HG02852 (cell line): ENCODE data around the gene ASS1.
"Not testable (repeated sequence)": the region's sequence is repeated elsewhere in the genome, so short reads cannot be mapped to it uniquely, and the experiment has no call there.

ENCODE experiments used
- ATAC-seq: cut with Tn5 transposase; IDR thresholded peaks from one replicate; pipeline ENCODE4 v1.9.1; 2021; ENCODE audit warnings: mild to moderate bottlenecking, moderate library complexity; ENCODE audit not compliant: unreplicated experiment

ASS1 gene

DNA sequence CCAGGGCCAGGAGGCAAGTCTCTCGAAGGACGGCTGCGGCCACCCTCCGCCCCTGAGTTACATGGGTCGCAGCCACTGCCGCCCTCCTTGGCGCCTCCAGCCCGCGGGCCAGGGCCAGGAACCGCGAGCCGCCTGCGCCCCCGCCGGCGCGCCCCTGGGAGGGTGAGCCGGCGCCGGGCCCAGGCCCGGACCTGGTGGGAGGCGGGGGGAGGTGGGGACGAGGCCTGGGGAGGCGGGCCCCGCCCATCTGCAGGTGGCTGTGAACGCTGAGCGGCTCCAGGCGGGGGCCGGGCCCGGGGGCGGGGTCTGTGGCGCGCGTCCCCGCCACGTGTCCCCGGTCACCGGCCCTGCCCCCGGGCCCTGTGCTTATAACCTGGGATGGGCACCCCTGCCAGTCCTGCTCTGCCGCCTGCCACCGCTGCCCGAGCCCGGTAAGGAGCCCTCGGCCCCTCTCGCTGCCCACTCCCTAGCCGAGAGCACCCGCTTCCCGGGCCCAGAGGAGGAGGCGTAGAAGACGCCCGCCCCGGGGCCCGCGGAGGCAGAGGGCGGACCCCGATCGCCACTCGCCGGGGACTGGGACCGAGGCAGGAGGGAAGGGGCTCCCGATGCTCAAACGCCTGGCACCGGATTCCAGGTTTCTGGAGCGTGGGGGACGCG lies at the start of gene ASS1:
TSS of gene ASS1 (plus strand) at position 397 of the 657 bp plus-strand sequence. CDS start 7,268 bp downstream, outside the sequence.
- no peak for ATAC-seq

DNA sequence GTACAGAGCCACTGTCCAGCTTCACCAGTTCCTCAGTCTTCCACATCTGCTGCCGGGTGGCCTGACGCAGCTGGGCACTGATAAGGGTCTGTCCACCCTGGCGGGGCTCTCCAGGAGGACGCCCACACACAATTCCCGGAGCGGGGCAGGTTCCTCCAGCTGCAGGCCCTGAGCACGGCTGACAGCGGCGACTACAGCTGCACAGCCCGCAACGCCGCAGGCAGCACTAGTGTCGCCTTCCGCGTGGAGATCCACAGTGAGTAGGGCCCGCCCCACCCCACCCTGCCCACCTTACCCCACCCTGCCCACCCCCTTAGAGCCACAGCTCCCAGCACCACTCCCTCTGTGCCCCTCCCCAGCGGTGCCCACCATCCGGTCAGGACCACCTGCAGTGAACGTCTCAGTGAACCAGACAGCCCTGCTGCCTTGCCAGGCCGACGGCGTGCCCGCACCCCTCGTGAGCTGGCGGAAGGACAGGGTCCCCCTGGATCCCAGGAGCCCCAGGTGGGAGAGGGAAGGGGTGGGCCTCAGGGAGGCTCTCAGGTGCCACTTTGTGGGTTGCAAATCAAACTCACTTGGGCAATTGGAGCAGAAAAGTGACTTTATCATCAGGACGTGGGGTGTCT lies 48.8 kb upstream of the ASS1 start:
- no peak for ATAC-seq

DNA sequence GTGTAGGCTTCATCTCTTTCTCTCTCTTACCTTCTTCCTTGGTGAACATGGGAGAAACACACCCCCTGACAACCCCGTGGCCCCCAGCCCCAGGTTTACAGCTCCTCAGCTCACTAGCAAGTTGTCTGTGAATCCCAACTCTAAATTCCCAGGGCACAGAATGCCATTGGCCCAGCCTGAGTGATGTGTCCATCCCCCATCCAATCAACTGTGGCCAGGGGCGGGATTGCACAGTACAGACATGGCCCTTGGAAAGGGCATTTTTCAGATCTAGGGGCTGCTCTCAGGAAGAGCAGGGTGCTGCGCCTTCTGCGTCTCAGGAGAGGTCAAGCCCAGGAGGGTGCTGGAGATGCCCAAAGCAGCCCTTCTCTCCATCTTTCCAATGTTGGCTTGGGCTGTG lies 48.2 kb upstream of the ASS1 start:
- no peak for ATAC-seq

DNA sequence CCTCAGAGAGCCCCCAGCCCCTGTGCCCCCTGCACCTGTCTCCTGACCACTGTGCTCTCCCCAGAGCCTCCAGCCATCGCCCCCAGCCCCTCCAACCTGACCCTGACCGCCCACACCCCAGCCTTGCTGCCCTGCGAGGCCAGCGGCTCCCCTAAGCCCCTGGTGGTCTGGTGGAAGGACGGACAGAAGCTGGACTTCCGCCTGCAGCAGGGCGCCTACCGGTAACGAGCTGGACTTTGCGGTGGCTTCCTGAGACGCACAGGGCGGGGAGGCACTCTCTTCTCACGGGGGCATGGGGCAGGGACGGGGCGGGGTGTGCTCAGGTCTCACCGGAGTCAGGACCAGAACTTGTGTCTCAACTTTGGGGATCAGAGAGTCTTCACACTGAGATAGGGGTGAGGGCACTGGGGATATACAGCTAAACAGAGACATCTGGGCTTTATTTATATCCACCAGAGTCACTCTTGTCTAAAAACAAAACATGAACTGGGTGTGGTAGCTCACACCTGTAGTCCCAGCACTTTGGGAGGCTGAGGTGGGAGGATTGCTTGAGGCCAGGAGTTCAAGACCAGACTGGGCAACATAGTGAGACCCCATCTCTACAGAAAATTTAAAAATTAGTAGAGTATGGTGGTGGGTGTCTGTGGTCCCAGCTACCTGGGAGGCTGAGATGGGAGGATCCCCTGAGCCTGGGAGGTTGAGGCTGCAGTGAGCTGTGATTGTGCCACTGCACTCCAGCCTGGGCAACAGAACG lies 46.1 kb upstream of the ASS1 start:
- no peak for ATAC-seq

DNA sequence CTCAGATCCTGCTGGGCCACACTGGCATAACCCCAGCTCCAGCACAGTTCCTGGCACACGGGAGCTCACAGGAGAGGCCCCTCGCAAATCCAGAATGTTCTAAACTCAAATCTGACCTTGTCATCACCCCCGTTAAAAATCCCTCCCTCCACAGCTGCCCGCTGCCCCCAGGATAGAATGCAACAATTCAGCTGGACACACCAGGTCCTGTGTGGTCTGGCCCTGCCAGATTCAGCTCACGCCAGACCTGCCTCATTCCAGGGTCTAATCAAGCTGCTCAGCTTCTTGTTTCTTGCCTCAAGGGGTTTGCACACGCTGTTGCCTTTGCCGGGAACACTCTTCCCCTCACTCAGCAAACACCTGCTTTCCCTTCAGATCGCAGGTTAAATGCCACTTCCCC lies 45.0 kb upstream of the ASS1 start:
- no peak for ATAC-seq

DNA sequence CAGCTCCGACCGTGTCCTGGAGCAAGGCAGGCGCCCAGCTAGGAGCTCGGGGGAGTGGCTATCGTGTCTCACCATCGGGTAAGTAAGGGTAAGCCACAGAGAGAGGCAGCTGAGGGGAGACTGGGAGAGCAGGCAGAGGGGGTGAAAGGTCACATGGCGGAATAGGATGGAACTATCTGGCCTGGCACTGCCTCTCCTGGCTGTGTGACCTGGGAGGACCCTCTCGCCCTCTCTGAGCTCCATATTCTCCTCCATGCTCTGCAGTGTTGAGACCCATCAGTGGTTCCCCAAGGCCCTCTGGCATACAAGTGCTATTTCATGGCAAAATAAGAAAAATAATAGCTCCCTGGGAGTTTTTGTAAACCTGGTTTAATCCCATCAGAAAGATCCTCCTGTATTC lies 43.9 kb upstream of the ASS1 start:
- no peak for ATAC-seq

DNA sequence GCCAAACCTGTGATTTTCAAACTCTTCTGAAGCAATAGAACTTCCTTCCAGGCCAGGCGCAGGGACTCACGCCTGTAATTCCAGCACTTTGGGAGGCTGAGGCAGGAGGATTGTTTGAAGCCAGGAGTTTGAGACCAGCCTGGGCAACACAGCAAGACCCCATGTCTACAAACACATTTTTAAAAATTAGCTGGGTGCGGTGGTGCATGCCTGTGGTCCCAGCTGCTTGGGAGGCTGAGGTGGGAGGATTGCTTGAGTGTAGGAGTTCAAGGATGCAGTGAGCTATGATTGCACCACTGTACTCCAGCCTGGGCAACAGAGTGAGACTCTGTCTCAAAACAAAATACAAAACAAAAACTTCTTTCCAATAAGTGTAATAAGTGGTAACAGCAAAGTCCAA lies 43.0 kb upstream of the ASS1 start:
- not testable (repeated sequence) for ATAC-seq

DNA sequence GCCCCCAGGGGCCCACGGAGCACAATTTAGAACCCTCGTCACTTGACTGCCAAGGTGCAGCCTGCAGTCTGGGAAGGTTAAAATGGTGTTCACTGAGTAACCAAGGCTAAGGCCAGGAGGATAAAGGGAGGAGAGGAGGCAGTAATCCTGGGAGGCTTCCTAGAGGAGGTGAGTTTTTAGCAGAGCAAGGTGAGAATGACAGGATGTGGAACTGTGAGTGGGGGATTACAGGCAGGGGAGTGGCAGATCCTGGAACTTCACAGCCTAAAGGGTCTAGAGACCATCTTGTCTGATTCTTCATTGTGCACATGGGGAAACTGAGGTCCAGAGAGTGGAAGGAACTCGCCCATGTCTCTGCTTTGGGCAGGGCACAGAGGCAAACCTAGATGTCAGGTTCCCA lies 42.5 kb upstream of the ASS1 start:
- no peak for ATAC-seq

DNA sequence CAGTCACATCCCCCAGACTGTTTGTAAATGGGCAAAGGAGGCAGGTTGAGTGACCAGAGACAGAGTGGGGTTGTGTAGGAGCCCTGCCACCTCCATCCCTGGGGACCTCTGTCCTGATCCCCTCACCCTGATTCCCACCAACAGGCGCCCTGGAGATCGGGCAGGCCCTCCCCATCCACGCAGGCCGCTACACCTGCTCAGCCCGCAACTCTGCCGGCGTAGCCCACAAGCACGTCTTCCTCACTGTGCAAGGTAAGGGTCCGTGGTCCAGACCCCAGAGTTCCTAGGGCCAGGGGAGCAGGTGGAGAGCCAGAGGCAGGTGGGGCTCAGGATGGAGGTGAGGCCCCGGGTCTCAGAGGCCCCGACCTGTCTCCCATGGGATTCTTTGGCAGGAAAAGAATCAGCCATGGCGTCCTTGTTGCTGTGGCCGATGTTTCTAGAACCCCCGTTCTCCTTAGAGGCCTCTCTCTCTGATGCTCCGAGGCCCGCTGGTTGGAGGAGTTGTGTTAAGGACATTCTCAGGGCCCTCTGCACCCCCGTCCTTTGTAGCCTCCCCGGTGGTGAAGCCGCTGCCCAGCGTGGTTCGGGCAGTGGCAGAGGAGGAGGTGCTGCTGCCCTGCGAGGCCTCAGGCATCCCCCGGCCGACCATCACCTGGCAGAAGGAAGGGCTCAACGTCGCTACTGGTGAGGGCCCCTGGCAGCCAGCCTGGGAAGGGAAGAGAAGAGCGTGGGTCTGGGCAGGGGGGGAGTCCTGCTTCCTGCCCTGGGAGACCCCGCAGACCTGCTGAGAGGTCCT lies 41.9 kb upstream of the ASS1 start:
- ATAC-seq, result no peak

DNA sequence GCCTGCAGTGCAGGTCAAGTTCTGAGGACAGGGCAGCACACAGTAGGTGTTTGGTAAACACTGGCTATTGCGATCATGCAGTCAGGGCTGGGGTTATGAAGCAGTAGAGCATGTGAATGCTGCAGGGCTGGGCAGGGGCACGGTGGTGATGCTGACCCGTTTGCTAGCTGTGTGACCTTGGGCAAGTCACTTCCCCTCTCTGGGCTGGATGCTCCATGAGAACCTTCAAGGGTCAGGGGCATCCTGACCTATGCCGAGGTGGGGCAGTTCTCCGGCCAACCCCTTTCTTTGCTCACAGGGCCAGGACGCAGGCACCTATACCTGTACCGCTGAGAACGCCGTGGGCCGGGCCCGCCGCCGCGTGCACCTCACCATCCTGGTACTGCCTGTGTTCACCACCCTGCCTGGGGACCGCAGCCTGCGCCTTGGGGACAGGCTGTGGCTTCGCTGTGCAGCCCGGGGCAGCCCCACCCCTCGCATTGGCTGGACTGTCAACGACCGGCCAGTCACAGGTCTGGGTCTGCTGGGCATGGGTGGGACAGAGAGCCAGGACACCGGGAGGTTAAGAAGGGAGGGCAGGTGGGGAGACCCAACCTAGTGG lies 39.0 kb upstream of the ASS1 start:
- no peak for ATAC-seq

DNA sequence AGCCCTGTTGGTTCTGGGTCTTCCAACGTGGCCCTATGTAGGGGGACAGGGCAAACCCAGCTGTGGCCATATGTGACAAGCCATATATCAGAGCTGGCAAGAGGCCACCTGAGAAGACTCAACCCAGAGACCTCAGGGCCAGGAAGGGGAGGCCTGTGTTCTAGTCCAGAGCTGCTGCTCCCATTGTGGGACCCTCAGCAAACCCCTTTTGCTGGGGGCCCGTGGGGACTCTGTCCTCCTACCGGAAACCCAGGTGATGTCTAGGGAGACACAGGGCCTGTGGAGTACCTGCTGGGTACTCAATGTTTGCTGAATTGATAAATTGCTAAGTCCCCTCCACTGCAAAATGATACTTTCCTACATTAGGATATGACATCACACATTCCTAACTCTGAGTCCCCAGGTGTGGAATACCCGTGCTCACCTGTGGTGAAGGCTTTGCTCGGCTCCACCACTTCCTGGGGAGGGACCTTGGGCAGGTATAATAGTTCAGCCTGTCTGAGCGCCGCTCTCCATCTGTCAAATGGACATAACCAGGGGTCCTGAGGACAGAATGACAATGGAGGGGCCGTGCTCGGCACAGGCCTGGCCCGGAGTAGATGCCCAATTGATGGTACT lies 38.4 kb upstream of the ASS1 start:
- ATAC-seq, result no peak

DNA sequence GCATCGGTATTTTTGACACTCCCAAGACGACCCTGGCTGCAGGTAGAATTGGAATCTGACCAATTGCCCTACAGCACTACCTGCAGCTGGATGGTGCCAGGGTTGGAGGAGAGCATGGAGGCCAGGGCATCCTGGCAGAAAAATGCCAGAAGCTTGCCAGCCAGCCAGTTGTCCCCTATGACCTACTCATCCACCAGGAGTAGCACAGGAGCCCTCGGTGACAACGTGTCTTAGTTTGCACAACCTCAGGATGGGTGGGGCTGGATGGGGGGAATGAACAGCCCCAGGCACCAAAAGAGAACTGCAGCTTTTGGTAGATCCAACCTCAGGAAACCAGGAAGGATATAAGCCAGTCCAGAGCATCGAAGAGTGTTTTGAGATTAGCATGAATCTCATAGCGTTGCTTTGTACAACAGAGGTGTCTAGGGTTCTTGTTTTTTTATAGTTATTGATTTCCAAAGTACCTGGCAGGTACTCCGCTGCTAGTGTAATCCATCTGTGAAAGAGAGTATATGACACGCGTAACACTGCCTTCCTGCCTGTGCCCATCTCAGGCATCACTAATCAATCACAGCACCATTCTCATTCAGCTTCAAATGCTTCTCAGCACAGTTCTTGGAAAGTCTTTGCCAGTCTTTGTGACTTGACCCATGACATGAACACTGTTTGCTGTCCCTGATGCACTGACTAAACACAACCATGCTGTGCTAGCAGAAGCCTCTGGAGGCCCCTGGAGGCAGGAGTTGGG lies 36.7 kb upstream of the ASS1 start:
- ATAC-seq, result no peak

DNA sequence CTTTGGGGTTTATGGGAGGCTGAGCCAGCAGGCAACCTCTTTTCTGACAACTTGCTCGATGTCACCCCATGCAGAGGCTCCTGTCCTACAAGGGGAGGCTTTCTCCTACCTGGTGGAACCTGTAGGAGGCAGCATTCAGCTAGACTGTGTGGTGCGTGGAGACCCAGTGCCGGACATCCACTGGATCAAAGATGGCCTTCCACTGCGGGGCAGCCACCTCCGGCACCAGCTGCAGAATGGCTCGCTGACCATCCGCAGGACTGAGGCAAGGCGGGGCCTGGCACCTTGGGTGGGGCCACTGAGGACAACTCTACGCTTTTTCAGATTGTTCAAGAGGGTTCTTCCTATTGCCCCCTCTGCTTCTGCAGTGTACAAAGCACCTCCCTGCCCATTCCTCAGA lies 36.1 kb upstream of the ASS1 start:
- no peak for ATAC-seq

DNA sequence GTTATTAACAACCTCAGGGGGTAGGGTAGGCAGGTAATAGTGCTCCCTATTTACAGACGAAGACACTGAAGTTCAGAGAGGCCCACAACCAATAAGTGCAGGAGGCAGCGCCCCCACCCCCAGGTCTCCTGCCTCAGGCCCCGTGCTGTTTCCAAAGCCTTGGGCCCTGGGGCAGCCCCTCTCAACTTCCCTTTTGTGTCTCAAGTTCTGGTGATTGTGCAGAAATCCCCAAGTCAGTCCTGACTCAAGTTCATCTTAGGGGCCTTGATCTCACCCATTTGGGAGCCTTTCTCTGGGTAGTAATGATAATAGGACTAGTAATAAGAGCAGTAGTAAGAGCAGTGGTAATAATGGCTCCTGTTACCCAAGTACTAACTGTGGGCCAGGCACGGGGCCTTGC lies 35.5 kb upstream of the ASS1 start:
- ATAC-seq, result no peak

DNA sequence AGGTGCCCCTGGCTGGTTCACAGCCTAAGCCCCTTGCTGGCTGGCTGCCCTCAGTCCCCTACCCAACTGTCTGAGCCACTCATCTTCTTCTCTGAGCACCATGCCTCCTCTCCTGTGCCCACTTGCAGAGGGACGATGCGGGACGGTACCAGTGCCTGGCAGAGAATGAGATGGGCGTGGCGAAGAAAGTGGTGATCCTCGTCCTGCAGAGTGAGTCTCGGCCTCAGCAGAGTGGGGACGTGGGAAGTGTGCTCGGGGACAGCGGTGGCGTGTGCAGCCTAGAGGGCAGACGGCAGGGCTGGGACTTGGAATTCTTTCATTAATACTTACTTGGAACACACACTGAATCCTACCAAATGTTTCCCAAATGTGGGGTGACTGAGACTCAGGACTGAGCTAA lies 34.3 kb upstream of the ASS1 start:
- no peak for ATAC-seq

DNA sequence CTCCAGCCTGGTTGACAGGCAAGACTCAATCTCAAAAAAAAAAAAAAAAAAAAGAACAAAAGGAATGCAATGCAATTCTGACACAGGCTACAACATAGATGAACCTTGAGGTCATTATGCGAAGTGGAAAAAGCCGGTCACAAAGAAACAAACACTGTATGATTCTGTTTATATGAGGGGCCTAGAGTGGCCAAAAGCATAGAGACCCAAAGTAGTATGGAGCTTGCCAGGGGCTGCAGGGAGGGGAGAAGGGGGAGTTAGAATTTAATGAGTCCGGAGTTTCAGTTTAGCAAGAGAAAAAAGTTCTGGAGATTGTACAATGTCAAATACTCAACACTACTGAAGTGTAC lies 33.2 kb upstream of the ASS1 start:
- ATAC-seq, result no peak

DNA sequence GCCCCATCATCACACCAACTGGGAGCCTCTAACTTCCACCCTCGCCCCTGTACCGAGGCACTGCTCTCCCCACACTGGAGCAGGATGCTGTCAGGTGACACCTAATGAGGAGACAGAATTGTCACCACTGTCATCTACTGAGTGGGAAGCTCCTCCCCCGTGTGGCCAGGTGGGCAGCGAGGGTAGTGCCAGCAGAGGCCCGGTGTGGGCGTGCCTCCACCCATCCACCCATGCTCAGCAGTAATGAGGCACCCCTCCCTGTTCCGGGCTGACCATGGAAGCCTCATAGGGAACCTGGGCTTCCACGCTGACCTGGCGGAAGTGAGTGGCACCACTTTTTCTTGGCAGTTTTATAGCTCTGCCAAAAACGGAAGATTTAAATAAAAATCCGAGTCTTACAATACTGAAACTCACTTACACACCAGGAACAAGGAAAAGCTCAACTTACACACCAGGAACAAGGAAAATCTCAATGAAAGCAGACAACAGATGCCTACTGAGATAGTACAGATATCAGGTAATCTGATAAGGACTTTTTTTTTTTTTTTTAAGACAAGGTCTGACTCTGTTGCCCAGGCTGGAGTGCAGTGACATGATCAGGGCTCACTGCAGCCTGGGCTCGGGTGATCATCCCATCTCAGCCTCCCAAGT lies 30.6 kb upstream of the ASS1 start:
- no peak for ATAC-seq

DNA sequence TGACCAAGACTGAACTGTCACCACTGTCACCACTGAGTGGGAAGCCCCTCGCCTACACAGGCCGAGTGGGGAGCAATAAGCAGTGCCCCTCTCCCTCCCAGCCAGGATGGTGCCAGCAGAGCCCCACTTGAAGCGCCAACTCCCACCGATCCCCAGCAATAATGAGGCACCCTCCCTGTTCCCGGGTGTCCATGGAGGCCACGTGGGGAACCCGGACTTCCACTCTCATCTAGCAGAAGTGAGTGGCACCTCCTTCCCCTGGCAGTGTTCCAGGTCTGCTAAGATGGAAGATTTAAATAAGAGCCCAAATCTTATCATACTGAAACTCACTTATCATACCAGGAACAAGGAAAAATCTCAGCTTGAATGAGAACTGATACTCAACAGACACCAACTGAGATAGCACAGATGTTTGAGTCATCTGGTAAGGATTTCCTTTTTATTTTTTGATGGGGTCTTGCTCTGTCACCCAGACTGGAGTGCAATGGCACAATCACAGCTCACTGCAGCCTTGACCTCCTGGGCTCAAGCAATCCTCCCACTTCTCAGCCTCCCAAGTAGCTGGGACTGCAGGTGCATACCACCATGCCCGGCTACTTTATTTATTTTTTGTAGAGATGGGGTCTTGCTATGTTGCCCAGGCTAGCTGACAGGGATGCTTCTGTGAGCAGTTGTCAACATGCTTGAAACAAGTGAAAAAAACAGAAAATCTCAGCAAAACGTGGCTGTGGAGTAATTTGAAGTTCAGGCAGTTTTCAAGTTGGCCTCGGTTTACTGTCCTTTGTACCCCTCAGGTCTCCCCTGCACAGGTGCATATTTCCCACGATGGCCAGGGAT lies 29.6 kb upstream of the ASS1 start:
- ATAC-seq, result no peak

DNA sequence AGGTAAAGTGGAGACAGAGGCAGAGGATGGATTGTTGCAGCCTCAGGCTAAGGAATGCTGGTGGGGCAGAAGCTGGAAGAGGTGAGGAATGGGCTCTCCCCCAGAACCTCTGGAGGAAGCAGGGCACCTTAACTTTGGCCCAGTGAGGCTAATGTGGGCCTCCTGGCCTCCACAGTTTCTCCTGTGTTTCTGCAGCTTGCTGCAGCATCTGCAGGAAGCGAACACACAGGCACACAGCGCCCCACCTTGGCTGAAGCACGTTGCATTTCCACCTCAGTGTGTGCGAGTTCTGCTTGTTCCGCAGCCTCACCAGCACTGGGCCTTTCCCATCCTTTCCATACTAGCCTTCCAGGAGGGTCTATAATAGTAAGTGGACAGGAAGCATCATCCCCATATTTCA lies 27.2 kb upstream of the ASS1 start:
- ATAC-seq, result no peak
